ENCODE results near the gene MRPL39.

- TF ChIP-seq CTCF (conservative IDR thresholded peaks at IDR 0.05; ENCODE audit: low read length): no peak
- TF ChIP-seq EZH2phosphoT487 (IDR thresholded peaks at IDR 0.05; ENCODE audit: borderline replicate concordance, low read depth, low read length): no peak
Measured at GRCh38 chr21:25571726-25572121, 35.6 kb downstream of the MRPL39 start.

All from OCI-LY7 (cell line).